ENCODE results near the gene ZPBP2.

ZPBP2 gene

DNA sequence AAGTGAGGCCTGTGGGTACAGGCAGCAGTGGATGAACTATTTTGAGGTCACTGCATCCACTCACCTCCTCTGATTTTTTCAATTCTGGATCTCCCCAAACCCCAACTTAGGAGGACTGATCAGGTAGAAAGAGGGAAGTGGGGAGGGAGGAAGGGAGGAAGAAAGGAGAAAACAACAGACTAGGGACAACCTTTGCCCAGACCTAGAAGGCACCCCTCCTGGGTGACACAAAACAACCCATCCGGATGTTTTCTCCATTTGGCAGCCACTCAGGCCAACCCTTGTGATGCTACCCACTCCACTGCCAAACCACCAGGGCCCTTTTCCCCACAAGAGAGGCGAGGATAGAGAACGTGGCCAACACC lies 56.7 kb downstream of the ZPBP2 start:
- no peak overlapping the region for H3K27ac ChIP-seq
- peaks cover 27% of the 10 kb centered on the region for H3K36me3 ChIP-seq (replicated peaks)
- TF ChIP-seq, protein P1, sequence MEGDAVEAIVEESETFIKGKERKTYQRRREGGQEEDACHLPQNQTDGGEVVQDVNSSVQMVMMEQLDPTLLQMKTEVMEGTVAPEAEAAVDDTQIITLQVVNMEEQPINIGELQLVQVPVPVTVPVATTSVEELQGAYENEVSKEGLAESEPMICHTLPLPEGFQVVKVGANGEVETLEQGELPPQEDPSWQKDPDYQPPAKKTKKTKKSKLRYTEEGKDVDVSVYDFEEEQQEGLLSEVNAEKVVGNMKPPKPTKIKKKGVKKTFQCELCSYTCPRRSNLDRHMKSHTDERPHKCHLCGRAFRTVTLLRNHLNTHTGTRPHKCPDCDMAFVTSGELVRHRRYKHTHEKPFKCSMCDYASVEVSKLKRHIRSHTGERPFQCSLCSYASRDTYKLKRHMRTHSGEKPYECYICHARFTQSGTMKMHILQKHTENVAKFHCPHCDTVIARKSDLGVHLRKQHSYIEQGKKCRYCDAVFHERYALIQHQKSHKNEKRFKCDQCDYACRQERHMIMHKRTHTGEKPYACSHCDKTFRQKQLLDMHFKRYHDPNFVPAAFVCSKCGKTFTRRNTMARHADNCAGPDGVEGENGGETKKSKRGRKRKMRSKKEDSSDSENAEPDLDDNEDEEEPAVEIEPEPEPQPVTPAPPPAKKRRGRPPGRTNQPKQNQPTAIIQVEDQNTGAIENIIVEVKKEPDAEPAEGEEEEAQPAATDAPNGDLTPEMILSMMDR (IDR thresholded peaks at IDR 0.05; ENCODE audit: low read depth, low read length, missing control alignments): no peak
- DNase-seq: no peak
- no peak overlapping the region for H3K4me3 ChIP-seq (ENCODE audit: low read depth, low read length)
- in situ Hi-C loops (cut with HindIII; ENCODE audit: low pct_ligation_motif_present, low sequenced_read_pairs): no loop called here
- no peaks in the 10 kb centered on the region for H3K27me3 ChIP-seq (replicated peaks)

DNA sequence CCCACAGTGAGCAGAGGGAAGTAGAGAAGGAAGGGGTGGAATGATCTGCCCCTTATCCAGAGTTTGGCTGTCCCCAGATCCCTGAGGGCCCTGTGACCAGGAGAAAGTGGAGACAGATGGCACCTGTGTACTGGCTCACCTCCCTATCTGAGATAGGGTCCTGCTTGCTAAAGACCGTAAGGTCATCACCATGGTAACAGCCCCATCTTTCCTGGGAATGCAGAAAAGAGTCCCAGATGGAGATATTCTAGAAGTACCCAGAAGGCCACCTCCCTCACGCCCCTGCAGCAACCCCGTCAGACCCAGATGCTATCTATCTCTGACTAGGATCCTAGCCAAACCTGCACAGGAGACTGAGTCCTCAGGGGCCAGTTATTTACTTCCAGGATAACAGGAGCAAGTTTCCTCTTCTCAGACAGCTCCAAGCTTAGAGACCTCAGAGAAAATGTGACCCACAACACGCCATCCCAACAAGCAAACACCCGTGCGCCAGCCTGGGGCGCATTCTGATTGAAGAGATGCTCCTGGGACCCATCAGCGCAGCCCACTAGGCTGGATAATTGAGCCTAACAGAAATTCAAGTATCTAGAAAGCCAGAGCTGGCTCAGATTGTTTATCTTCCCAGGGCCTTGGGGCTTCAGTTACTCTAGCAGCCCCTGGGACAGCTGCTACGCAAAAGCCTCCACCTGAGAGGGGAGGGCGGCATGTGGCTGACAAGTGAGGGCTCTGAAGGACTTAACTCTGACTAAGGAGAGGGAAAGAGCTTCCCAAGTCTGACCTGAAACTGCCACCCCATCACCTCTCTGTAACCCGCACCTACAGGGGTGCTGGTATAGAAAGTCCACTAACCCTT lies 57.5 kb downstream of the ZPBP2 start:
- Histone ChIP-seq H3K4me3 (ENCODE audit: low read depth, low read length) (no peak overlapping the region), H3K36me3 (replicated peaks) (peaks cover 27% of the 10 kb centered on the region), H3K27ac (no peak overlapping the region), H3K27me3 (replicated peaks) (no peaks in the 10 kb centered on the region)
- no peak for DNase-seq
- in situ Hi-C loops (cut with HindIII; ENCODE audit: low pct_ligation_motif_present, low sequenced_read_pairs): no loop called here
- TF ChIP-seq, protein P1 (IDR thresholded peaks at IDR 0.05; ENCODE audit: low read depth, low read length, missing control alignments): no peak

DNA sequence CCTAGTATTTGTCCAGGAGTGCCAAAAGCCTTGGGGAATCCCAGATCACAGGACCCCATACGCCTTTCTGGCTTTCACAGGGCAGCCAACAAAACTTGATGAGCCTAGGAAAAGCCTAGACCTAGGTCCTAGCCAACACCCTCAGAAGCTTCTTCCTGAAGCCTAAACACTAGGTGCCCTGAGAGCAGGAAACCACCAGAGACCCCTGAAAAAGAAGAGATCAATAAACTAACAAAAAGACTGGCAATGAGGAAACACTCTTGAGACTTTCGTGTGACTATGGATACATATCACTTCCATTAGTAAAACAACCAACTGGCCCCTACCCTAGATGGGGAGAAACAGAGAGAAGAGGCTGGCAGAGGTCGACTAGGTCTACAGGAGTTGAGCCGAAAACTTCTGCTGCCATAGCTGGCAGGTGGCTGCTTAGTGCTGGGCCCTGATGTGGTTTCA lies 58.2 kb downstream of the ZPBP2 start:
- H3K27ac ChIP-seq: no peak overlapping the region
- no peak for DNase-seq
- peak overlapping the region; percentile 82 for H3K4me3 ChIP-seq (ENCODE audit: low read depth, low read length)
- H3K27me3 ChIP-seq (replicated peaks): no peaks in the 10 kb centered on the region
- H3K36me3 ChIP-seq (replicated peaks): peaks cover 27% of the 10 kb centered on the region
- in situ Hi-C loops (cut with HindIII; ENCODE audit: low pct_ligation_motif_present, low sequenced_read_pairs): no loop called here
- TF ChIP-seq, protein P1 (IDR thresholded peaks at IDR 0.05; ENCODE audit: low read depth, low read length, missing control alignments): no peak

DNA sequence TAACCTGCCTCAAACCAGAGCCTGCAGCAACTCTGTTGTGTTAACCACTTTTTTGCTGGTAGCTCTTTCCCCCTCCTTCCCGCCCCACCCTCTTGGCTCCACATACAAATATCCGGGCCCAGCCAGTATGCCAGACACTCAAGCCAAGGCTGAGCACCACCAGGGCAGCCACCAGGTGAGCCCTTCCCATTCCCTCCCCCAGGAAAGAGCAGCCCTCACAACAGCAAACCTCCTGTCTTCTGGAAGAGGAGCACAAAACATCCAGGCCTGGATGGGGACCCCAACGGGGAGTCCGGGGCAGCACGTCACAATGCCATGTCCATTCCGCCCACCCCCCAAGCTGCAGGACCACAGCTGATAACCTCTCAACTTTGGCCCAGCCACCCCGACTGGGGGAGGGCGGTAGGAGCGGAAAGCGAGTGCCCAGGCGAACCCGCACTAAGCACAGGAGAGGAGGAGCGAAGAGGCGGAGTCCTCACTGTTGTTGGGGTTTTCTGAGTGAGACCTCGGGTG lies 58.6 kb downstream of the ZPBP2 start:
- H3K36me3 ChIP-seq (replicated peaks): peaks cover 23% of the 10 kb centered on the region
- no peaks in the 10 kb centered on the region for H3K27me3 ChIP-seq (replicated peaks)
- DNase-seq: peak; percentile 14
- TF ChIP-seq, protein P1 (IDR thresholded peaks at IDR 0.05; ENCODE audit: low read depth, low read length, missing control alignments): no peak
- H3K4me3 ChIP-seq (ENCODE audit: low read depth, low read length): peak overlapping the region; percentile 82
- peak overlapping the region; percentile 69 for H3K27ac ChIP-seq
- in situ Hi-C loops (cut with HindIII; ENCODE audit: low pct_ligation_motif_present, low sequenced_read_pairs): no loop called here
